Epithelial cell of proximal tubule (primary cell): Measurements from ENCODE around the gene CEMIP. TPM values are rescaled to one million over a fixed set of nuclear protein-coding genes. Genes with fewer than 3 reads are reported as not detected.

Experiments
- DNase-seq: peaks from one replicate; pipeline ENCODE4 v3.0.0-alpha.2; 2011; ENCODE audit warnings: low read depth
- H3K4me3 ChIP-seq: 2 replicates; pipeline ENCODE4 v1.5.1; 2011; ENCODE audit warnings: low read depth, mild to moderate bottlenecking, low read length
- CTCF ChIP-seq: conservative IDR thresholded peaks from 2 replicates; pipeline ENCODE4 v1.5.1; 2012; ENCODE audit warnings: low read depth, mild to moderate bottlenecking, low read length
- total RNA-seq: library from RNA; depleted of rRNA; stranded (reverse); fragments of >200 nt; gene quantifications from 2 replicates; pipeline ENCODE4 v1.2.3, GENCODE V29; 2015

Gene CEMIP
- total RNA-seq, 1 donor from 2014 or later: 0.06 TPM

- DNase-seq: no peak
- no peak overlapping the region for H3K4me3 ChIP-seq
- TF ChIP-seq CTCF: no peak
These were observed 31.7 kb upstream of the CEMIP start for GRCh38 chr15:80747317-80748053.

- no peak for TF ChIP-seq CTCF
- DNase-seq: no peak
- no peak overlapping the region for H3K4me3 ChIP-seq
These were observed 29.6 kb upstream of the CEMIP start for GRCh38 chr15:80749589-80749988.

- no peak for DNase-seq
- no peak for TF ChIP-seq CTCF
- H3K4me3 ChIP-seq: no peak overlapping the region
These were observed 28.6 kb upstream of the CEMIP start for GRCh38 chr15:80750575-80750974.

GRCh38 chr15:80752204-80752603 lies 27.0 kb upstream of the CEMIP start:
- no peak for DNase-seq
- TF ChIP-seq CTCF: no peak
- no peak overlapping the region for H3K4me3 ChIP-seq

GRCh38 chr15:80753161-80753560 lies 26.0 kb upstream of the CEMIP start:
- no peak for TF ChIP-seq CTCF
- DNase-seq: no peak
- H3K4me3 ChIP-seq: no peak overlapping the region

- H3K4me3 ChIP-seq: no peak overlapping the region
- no peak for TF ChIP-seq CTCF
- DNase-seq: no peak
These were observed 25.2 kb upstream of the CEMIP start for GRCh38 chr15:80754014-80754413.

- no peak for DNase-seq
- TF ChIP-seq CTCF: no peak
- H3K4me3 ChIP-seq: no peak overlapping the region
These were observed 23.3 kb upstream of the CEMIP start for GRCh38 chr15:80755885-80756284.
